Nephron progenitor cell (in vitro differentiated cells): ENCODE measurements around the gene SELPLG.

ENCODE experiments used
- DNase-seq: peaks from one replicate; pipeline ENCODE4 v3.0.0; 2021
- H3K27ac Mint-ChIP-seq: 2 replicates; pipeline ENCODE4 v1.8.0; 2021; ENCODE audit warnings: mild to moderate bottlenecking, moderate library complexity, mixed read lengths
- H3K27me3 Mint-ChIP-seq: 2 replicates; pipeline ENCODE4 v1.8.0; 2021; ENCODE audit warnings: mild to moderate bottlenecking, low read depth, mixed read lengths; ENCODE audit not compliant: poor library complexity
- H3K36me3 Mint-ChIP-seq: 2 replicates; pipeline ENCODE4 v1.8.0; 2021; ENCODE audit warnings: low read depth, mixed read lengths
- H3K4me1 Mint-ChIP-seq: 2 replicates; pipeline ENCODE4 v1.8.0; 2021; ENCODE audit warnings: mixed read lengths
- H3K4me3 Mint-ChIP-seq: 2 replicates; pipeline ENCODE4 v1.8.0; 2021; ENCODE audit warnings: mild to moderate bottlenecking, moderate library complexity, mixed read lengths
- H3K9me3 Mint-ChIP-seq: 2 replicates; pipeline ENCODE4 v1.8.0; 2021; ENCODE audit warnings: mild to moderate bottlenecking, moderate library complexity, mixed read lengths
- TF ChIP-seq, protein P1 (sequence below): fragments of 200-600 bp; sonication (generic); IDR thresholded peaks from 2 replicates; pipeline ENCODE4 v1.5.0; 2021; ENCODE audit warnings: antibody characterized with exemption

SELPLG gene

DNA sequence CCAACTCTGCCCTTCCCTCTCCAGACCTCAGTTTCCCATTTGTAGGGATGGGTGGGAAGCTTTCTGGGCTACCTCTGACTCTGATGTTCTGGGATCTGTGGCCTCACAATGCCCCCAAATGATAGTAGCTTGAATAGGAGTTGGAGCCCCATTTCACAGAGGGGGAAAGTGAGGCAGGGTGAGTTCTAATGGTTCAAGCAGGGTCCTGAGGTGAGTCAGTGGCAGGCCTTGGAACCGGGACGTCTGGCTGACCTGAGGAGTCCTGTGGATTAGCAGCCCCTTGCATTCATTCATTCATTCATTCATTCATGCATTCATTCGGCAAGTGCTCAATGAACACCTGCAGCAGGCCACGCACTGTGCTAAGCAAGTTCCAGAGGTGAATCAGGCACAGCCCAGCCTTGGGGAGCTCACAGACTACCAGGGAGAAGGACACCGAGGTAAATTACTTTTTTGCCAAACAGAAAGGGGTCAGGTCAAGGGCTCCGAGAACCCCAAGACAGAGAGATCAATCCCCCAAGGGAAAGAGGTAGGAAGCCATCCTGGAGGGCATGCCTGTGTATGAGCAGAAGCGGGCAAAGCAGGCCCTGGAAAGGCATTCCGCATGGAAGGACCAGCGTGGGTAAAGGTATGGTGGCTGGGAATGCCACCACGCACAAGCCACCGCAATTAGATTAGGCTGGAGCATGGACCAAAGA, 35.0 kb downstream of the SELPLG start:
- Mint-ChIP-seq H3K27ac (peak overlapping the region; percentile 17), H3K27me3 (no peaks in the 10 kb centered on the region), H3K4me1 (peaks cover 36% of the 10 kb centered on the region), H3K36me3 (no peaks in the 10 kb centered on the region), H3K4me3 (no peak overlapping the region), H3K9me3 (no peaks in the 10 kb centered on the region)
- no peak for DNase-seq
- TF ChIP-seq, protein P1, sequence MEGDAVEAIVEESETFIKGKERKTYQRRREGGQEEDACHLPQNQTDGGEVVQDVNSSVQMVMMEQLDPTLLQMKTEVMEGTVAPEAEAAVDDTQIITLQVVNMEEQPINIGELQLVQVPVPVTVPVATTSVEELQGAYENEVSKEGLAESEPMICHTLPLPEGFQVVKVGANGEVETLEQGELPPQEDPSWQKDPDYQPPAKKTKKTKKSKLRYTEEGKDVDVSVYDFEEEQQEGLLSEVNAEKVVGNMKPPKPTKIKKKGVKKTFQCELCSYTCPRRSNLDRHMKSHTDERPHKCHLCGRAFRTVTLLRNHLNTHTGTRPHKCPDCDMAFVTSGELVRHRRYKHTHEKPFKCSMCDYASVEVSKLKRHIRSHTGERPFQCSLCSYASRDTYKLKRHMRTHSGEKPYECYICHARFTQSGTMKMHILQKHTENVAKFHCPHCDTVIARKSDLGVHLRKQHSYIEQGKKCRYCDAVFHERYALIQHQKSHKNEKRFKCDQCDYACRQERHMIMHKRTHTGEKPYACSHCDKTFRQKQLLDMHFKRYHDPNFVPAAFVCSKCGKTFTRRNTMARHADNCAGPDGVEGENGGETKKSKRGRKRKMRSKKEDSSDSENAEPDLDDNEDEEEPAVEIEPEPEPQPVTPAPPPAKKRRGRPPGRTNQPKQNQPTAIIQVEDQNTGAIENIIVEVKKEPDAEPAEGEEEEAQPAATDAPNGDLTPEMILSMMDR = no peak

DNA sequence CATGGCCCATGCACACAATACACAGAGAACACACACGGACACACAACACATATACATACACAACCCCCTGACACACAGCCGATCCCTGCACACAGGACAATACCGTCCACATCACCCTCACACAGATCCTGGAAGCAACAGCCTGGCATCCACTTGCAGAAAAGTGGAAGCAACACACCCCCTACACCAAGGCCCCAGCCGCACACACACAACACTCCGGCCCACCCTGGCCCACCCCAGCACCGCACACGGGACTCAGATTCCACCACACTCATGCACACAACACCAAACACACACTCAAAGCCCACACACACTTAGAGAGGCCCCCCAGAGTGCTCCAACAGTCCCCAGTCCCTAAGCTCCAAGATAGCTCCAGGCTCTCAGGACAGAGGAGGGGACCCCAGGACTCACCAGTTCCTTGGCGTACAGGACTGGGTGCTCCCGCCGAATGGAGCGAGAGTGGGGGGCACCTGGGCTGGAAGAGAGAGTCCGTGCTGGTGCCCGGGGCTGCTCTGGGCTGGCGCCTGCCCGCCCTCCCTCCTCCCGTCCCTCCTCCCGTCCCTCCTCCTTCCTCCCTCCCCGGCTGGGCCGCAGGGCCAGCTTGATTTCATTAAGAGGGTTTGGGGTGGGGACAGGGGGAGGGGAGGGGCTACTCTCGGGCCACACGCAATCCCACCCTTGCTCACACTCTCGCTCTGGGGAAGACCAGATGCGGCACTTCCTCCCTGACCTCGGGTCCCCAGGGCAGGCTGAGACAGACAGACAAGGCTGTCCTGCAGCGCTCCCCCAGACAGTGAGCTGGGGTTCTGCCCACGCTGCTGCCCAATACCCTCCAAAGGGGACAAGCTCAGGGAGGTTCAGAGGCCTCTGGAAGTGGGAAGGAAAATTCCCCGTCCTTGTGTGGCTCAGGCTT, 35.9 kb downstream of the SELPLG start, which contains the start of gene TMEM119:
Gene TMEM119, minus strand, starts transcription at position 526 of the 913 bp plus-strand sequence. CDS start 5,701 bp downstream, outside the sequence.
- Mint-ChIP-seq H3K36me3 (no peaks in the 10 kb centered on the region), H3K27me3 (no peaks in the 10 kb centered on the region), H3K27ac (no peak within 1 kb of the TSS), H3K4me1 (peaks cover 33% of the 10 kb centered on the region), H3K4me3 (peak within 1 kb of the TSS; percentile 70), H3K9me3 (no peaks in the 10 kb centered on the region)
- TF ChIP-seq, protein P1 = no peak
- DNase-seq = peak; percentile 47

DNA sequence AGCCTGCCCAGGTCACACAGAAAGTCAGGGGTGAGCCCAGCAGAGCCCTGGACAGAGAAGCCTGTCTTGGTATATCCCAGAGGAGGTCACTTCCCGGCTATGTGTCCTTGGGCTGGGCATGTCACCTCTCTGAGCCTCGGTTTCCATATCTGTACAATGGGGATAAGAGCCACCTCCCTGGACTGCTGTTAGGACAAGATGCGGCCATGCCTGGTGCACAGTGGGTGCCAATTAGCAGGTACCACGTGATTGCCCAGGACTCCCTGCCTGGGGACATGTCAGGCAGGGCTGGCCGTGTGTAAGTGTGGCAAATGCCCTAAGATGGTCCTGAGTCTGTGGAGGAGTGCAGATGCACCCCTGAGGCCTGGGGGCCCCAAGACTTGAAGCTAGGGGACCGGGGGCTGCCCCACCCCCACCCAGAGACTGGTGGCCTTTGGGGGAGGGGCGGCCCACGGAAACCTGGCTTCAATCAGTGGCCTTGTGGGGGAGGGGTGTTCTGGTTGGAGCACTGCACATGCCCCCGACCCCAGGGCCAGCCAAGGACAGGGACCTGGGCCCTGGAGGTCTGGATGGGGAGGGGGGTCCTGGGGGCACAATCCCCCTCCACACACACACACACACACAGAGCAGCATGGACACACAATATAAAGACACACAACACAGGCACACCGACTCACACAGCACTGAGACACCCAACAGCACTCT, 36.7 kb downstream of the SELPLG start:
- DNase-seq = no peak
- no peaks in the 10 kb centered on the region for H3K9me3 Mint-ChIP-seq
- peak overlapping the region; percentile 70 for H3K4me3 Mint-ChIP-seq
- H3K4me1 Mint-ChIP-seq = peaks cover 30% of the 10 kb centered on the region
- H3K27ac Mint-ChIP-seq = no peak overlapping the region
- H3K27me3 Mint-ChIP-seq = no peaks in the 10 kb centered on the region
- no peaks in the 10 kb centered on the region for H3K36me3 Mint-ChIP-seq
- TF ChIP-seq, protein P1 = no peak

DNA sequence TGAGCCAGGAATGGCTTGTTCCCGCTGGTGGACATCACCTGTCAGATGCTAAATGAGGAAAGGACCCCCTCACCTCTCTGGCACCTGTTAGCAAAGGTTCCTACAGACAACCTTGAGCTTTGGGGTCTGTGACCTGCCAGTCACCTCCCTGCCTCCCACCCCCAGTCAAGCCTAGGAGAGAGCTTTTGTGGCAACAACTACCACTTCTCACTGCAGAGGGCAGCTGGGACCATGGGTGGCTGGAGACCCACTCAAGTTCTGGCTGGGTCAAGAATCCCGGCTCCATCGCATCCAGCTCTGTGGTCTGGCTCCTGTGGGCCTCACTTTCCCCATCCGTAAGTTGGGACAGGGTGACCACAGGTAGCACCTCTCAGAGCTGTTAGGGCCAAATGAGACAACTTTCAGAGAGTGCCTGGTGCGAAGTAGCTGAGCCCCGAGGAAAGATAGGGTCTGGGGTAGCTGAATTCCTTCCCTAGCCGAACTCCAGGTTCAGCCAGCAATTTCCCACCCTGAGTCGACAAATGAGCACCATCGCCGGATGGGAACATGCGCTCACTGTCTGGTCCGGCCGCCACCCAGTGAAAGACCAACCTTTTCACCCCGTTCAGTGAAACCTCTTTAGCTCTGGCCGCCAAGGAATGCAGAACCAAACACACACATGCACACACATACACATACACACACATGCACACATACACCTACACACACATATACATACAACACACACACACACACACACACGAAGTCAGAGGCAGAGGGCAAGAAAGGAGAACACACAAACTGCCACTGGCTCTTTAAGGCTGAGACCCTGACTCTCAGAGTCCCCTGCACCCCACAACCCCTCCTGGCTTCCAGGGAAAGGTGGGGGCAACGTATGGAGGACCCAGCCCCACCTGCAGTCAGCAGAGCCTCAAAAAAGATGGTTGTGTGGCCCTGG, 37.7 kb downstream of the SELPLG start:
- peaks cover 28% of the 10 kb centered on the region for H3K4me1 Mint-ChIP-seq
- no peaks in the 10 kb centered on the region for H3K9me3 Mint-ChIP-seq
- H3K27me3 Mint-ChIP-seq = no peaks in the 10 kb centered on the region
- TF ChIP-seq, protein P1 = no peak
- no peak overlapping the region for H3K27ac Mint-ChIP-seq
- H3K36me3 Mint-ChIP-seq = no peaks in the 10 kb centered on the region
- no peak for DNase-seq
- H3K4me3 Mint-ChIP-seq = no peak overlapping the region
